HL-60 (cell line): Measurements from ENCODE around the gene ITPKC.

Source experiments
- DNase-seq, 2 experiments: peaks; one replicate each; pipeline ENCODE4 v3.0.0-alpha.2; 2010 to 2020; ENCODE audit warnings: low read depth in 1 of 2, low spot score in 1 of 2
- H3K27ac ChIP-seq: fragments of 250-450 bp; sonication (Bioruptor Pico); replicated peaks from 2 replicates; pipeline ENCODE4 v1.5.1; 2020; ENCODE audit warnings: mild to moderate bottlenecking, moderate library complexity
- H3K27me3 ChIP-seq: fragments of 250-450 bp; sonication (Bioruptor Pico); 2 replicates; pipeline ENCODE4 v1.5.1; 2021; ENCODE audit warnings: mild to moderate bottlenecking, moderate library complexity; ENCODE audit not compliant: insufficient read depth, poor library complexity, severe bottlenecking
- H3K4me3 ChIP-seq: replicated peaks from 2 replicates; pipeline ENCODE4 v1.5.1; 2011; ENCODE audit warnings: mild to moderate bottlenecking, control low read depth, low read length; ENCODE audit not compliant: insufficient read depth
- CTCF ChIP-seq: IDR thresholded peaks from one replicate; pipeline ENCODE4 v1.5.1; 2011; ENCODE audit warnings: low read length, control low read depth, inconsistent platforms; ENCODE audit not compliant: insufficient read depth
- GABPA ChIP-seq: IDR thresholded peaks from 2 replicates; pipeline ENCODE4 v1.6.1; 2012; ENCODE audit warnings: low read depth
- POLR2AphosphoS5 ChIP-seq: IDR thresholded peaks from 2 replicates; pipeline ENCODE4 v1.6.1; 2012; ENCODE audit warnings: low read depth
- SPI1 ChIP-seq: IDR thresholded peaks from 2 replicates; pipeline ENCODE4 v1.6.1; 2012; ENCODE audit warnings: low read depth, mild to moderate bottlenecking, borderline replicate concordance
- TF ChIP-seq, protein P1 (sequence below): IDR thresholded peaks from 2 replicates; pipeline ENCODE4 v1.6.1; 2012; ENCODE audit warnings: low read depth; ENCODE audit not compliant: insufficient replicate concordance

Gene ITPKC

GRCh38 chr19:40750058-40750873 lies 33.4 kb downstream of the ITPKC start, which contains the start of gene ACTMAP:
Gene ACTMAP (minus strand): TSS chr19:40750477. CDS start chr19:40749803, 674 bp downstream.
- TF ChIP-seq POLR2AphosphoS5 (no peak), CTCF (no peak), GABPA (peak; percentile 43; the same call in 1 of the 2 replicates), SPI1 (peak; percentile 52; the same call in 1 of the 2 replicates)
- TF ChIP-seq, protein P1, sequence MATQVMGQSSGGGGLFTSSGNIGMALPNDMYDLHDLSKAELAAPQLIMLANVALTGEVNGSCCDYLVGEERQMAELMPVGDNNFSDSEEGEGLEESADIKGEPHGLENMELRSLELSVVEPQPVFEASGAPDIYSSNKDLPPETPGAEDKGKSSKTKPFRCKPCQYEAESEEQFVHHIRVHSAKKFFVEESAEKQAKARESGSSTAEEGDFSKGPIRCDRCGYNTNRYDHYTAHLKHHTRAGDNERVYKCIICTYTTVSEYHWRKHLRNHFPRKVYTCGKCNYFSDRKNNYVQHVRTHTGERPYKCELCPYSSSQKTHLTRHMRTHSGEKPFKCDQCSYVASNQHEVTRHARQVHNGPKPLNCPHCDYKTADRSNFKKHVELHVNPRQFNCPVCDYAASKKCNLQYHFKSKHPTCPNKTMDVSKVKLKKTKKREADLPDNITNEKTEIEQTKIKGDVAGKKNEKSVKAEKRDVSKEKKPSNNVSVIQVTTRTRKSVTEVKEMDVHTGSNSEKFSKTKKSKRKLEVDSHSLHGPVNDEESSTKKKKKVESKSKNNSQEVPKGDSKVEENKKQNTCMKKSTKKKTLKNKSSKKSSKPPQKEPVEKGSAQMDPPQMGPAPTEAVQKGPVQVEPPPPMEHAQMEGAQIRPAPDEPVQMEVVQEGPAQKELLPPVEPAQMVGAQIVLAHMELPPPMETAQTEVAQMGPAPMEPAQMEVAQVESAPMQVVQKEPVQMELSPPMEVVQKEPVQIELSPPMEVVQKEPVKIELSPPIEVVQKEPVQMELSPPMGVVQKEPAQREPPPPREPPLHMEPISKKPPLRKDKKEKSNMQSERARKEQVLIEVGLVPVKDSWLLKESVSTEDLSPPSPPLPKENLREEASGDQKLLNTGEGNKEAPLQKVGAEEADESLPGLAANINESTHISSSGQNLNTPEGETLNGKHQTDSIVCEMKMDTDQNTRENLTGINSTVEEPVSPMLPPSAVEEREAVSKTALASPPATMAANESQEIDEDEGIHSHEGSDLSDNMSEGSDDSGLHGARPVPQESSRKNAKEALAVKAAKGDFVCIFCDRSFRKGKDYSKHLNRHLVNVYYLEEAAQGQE, result no peak
- Histone ChIP-seq H3K4me3 (peak within 1 kb of the TSS; percentile 64), H3K27ac (peak within 1 kb of the TSS; percentile 99), H3K27me3 (no peaks in the 10 kb centered on the region)
- DNase-seq, result peak; percentile 100

DNA sequence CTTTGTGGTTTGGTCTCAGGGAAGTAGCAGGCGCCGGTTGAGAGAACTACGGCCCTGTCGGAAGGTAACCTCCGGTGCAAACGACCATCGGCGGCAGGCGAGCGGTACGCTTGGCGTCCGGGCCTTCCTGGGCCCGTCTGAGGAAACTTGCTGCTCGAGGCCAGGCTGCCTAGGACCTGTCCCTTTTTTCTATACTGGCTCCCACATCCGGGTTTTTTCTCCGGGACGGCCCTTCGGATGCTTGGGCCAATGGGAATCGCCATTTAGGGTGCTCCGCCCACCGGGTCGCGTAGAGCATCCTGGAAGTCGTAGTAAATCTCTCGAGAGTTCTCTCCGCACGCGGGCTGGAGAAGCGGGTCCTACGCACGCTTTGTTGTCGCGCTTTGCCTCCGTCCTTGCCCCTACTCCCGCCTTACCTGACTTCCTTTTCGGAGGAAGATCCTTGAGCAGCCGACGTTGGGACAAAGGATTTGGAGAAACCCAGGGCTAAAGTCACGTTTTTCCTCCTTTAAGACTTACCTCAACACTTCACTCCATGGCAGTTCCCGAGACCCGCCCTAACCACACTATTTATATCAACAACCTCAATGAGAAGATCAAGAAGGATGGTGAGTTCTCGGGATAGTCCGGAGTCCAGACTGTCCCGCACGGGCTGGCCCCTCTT lies 34.1 kb downstream of the ITPKC start, which contains the start of gene SNRPA:
SNRPA (plus strand) TSS at position 330 of the 664 bp plus-strand sequence; CDS start at position 536, 206 bp downstream.
- Histone ChIP-seq H3K4me3 (peak within 1 kb of the TSS; percentile 64), H3K27me3 (no peaks in the 10 kb centered on the region), H3K27ac (peak within 1 kb of the TSS; percentile 99)
- TF ChIP-seq, protein P1, result peak; percentile 8
- TF ChIP-seq POLR2AphosphoS5, result peak; percentile 93
- TF ChIP-seq SPI1, result no peak
- TF ChIP-seq CTCF, result no peak
- TF ChIP-seq GABPA, result 0 out of 2 replicates have a peak, but pooled peaks have one; percentile 6
- peak; percentile 95 to 98 for DNase-seq

DNA sequence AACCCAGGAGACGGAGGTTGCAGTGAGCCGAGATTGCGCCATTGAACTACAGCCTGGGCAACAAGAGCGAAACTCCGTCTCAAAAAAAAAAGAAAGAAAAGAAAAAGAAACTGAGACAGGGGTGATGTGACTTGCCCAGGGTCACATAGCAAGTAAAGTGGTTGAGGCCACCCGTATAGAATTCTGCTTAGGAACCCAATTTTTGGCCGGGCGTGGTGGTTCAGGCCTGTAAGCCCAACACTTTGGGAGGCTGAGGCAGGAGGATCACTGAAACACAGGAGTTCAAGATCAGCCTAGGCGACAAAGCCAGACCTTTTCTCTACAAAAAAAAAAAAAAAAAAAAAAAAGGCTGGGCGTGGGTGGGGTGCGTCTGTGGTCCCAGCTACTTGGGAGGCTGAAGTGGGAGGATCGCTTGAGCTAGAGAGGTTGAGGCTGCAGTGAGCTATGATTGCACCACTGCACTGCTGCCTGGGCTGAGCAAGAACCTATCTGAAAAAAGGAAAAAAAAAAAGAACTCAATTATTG lies 35.4 kb downstream of the ITPKC start:
- peak overlapping the region; percentile 99 for H3K27ac ChIP-seq
- TF ChIP-seq, protein P1, result no peak
- no peak for TF ChIP-seq POLR2AphosphoS5
- no peak for TF ChIP-seq CTCF
- no peak for TF ChIP-seq GABPA
- no peak for TF ChIP-seq SPI1
- peak in 1 of 2 experiments; percentile 25 for DNase-seq
- no peaks in the 10 kb centered on the region for H3K27me3 ChIP-seq
- peak overlapping the region; percentile 64 for H3K4me3 ChIP-seq
